GM12872 (cell line): ENCODE measurements around the gene SIK3.

ENCODE experiments used
- CTCF ChIP-seq: IDR thresholded peaks from 3 replicates; pipeline ENCODE4 v1.5.1; 2011; ENCODE audit warnings: low read depth, mild to moderate bottlenecking, low read length, moderate library complexity; ENCODE audit not compliant: insufficient read depth

Gene SIK3

GRCh38 chr11:117089685-117090084 is 8.5 kb downstream of the SIK3 start:
- no peak for TF ChIP-seq CTCF

GRCh38 chr11:117087446-117087845 is 10.8 kb downstream of the SIK3 start:
- no peak for TF ChIP-seq CTCF

- TF ChIP-seq CTCF, result no peak
Observed at GRCh38 chr11:117084992-117085391, 13.2 kb downstream of the SIK3 start.

DNA sequence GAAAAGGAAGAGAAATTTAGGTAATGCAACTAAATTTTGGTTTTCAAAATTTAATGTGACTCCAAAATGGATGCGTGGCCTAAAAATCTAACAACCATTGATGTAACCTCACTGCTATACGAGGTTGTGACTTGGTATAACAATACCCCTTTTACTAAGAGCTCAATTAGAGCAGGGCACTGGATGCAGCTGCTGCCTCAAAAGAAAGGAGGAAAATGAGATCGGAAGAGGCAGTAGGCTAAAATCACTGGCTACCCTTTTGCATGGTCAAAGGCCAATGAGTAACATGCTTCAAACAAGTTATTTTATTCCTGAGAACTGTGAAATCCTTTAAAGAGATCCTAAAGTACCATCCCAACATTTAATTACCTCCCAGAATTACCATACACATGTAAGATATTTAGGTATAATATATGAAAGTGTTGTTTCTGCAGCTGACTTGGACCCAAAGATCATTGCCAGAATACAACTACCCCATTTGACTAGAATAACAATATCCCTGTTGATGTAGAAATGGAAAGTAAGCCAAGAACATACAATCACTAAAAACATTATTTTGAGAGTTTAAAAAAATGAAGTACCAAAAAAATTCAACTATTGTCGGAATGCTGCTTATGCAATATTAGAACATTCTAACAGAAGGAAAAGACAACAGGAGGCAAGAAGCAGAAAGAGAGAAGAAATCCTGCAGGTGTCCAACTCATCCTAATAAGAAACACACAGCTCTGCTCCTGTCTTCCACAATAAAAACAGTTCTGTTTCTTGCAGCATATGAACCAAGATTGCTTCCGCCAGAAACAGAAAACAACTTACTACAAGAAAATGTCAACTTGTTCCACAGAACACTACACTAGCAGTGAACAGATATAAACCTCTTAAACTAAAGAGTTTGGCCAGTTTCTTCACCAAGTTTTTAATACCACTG is 15.0 kb downstream of the SIK3 start:
- TF ChIP-seq CTCF, result no peak

GRCh38 chr11:117081908-117082307 is 16.3 kb downstream of the SIK3 start:
- no peak; the same call in 2 of the 3 replicates for TF ChIP-seq CTCF

GRCh38 chr11:117080370-117080769 is 17.9 kb downstream of the SIK3 start:
- TF ChIP-seq CTCF, result no peak

GRCh38 chr11:117076941-117077691 is 21.1 kb downstream of the SIK3 start:
- TF ChIP-seq CTCF, result no peak
